IMR-90 (cell line): ENCODE data around the gene RPL41. TPM values are rescaled to one million over a fixed set of nuclear protein-coding genes. Genes with fewer than 3 reads are reported as not detected.

Experiments
- ATAC-seq: fragments of 200-7000 bp; cut with Tn5 transposase; 2 replicates; pipeline ENCODE4 v1.9.1; 2020; ENCODE audit warnings: low read depth, mild to moderate bottlenecking, moderate library complexity
- BruUV-seq: library from RNA; stranded (reverse); fragments of 400-500 nt; replicated peaks from 2 replicates; lab custom pipeline; 2021; lab: Mats Ljungman, UMichigan
- CTCF ChIA-PET: fragments of 300-600 bp; formaldehyde crosslinking; extraction: SDS; loops from one replicate; lab custom pipeline; 2021; ENCODE audit warnings: antibody characterized with exemption; lab: Yijun Ruan, JAX
- POLR2A ChIA-PET: fragments of 300-600 bp; sonication (Branson Sonifier 250); formaldehyde crosslinking; loops from one replicate; lab custom pipeline; 2022; ENCODE audit warnings: antibody characterized with exemption; ENCODE audit not compliant: unreplicated experiment; lab: Charles Lee
- DNase-seq: peaks from one replicate; pipeline ENCODE4 v3.0.0; 2013
- H2AFZ ChIP-seq: replicated peaks from 2 replicates; pipeline ENCODE3; 2013; ENCODE audit warnings: low read length, mild to moderate bottlenecking; ENCODE audit not compliant: poor library complexity
- H2AK5ac ChIP-seq: 2 replicates; pipeline ENCODE4 v1.6.1; 2013; ENCODE audit warnings: low read depth, low read length, inconsistent platforms
- H2AK9ac ChIP-seq: replicated peaks from 2 replicates; pipeline ENCODE3; 2013; ENCODE audit warnings: mild to moderate bottlenecking, low read depth, low read length, moderate library complexity; ENCODE audit not compliant: poor library complexity
- H2BK120ac ChIP-seq: 2 replicates; pipeline ENCODE4 v1.6.1; 2013; ENCODE audit warnings: low read depth, low read length, inconsistent platforms
- H2BK15ac ChIP-seq: 3 replicates; pipeline ENCODE4 v1.6.1; 2013; ENCODE audit warnings: low read depth, low read length, inconsistent platforms
- H2BK20ac ChIP-seq: 2 replicates; pipeline ENCODE4 v1.6.1; 2013; ENCODE audit warnings: low read depth, mild to moderate bottlenecking, inconsistent platforms, low read length, moderate library complexity
- H2BK5ac ChIP-seq: 2 replicates; pipeline ENCODE4 v1.6.1; 2013; ENCODE audit warnings: mild to moderate bottlenecking, low read depth, low read length, inconsistent platforms; ENCODE audit not compliant: poor library complexity, severe bottlenecking
- H3K14ac ChIP-seq: replicated peaks from 2 replicates; pipeline ENCODE4 v1.6.1; 2013; ENCODE audit warnings: low read depth, low read length, inconsistent platforms
- H3K18ac ChIP-seq: 2 replicates; pipeline ENCODE4 v1.6.1; 2013; ENCODE audit warnings: low read depth, low read length, control low read depth
- H3K23ac ChIP-seq: 2 replicates; pipeline ENCODE4 v1.6.1; 2013; ENCODE audit warnings: low read depth, low read length, inconsistent platforms
- H3K27ac ChIP-seq: 2 replicates; pipeline ENCODE4 v1.5.1; 2013; ENCODE audit warnings: mild to moderate bottlenecking, control low read depth, low read length; ENCODE audit not compliant: insufficient read depth
- H3K27me3 ChIP-seq: 2 replicates; pipeline ENCODE4 v1.6.1; 2013; ENCODE audit warnings: low read length; ENCODE audit not compliant: control insufficient read depth, insufficient read depth
- H3K36me3 ChIP-seq: 2 replicates; pipeline ENCODE4 v1.6.1; 2013; ENCODE audit warnings: low read length, mixed read lengths; ENCODE audit not compliant: control insufficient read depth, insufficient read depth
- H3K4ac ChIP-seq: 2 replicates; pipeline ENCODE4 v1.6.1; 2013; ENCODE audit warnings: low read depth, low read length, inconsistent platforms
- H3K4me1 ChIP-seq: 2 replicates; pipeline ENCODE4 v1.6.1; 2013; ENCODE audit warnings: low read length, mixed read lengths; ENCODE audit not compliant: control insufficient read depth, insufficient read depth
- H3K4me2 ChIP-seq: 2 replicates; pipeline ENCODE4 v1.6.1; 2013; ENCODE audit warnings: low read depth, mild to moderate bottlenecking, control low read depth, low read length, moderate library complexity
- H3K4me3 ChIP-seq: 2 replicates; pipeline ENCODE4 v1.5.1; 2013; ENCODE audit warnings: low read depth, mild to moderate bottlenecking, control low read depth, low read length, moderate library complexity; ENCODE audit not compliant: insufficient read depth
- H3K56ac ChIP-seq: 2 replicates; pipeline ENCODE4 v1.6.1; 2013; ENCODE audit warnings: low read length, inconsistent platforms; ENCODE audit not compliant: insufficient read depth; ENCODE audit errors: extremely low read depth
- H3K79me1 ChIP-seq, 2 experiments: 2 replicates each; pipeline ENCODE4 v1.6.1; 2013; ENCODE audit warnings: low read length in 2 of 2, inconsistent platforms in 1 of 2, low read depth in 1 of 2
- H3K9ac ChIP-seq: 2 replicates; pipeline ENCODE4 v1.6.1; 2013; ENCODE audit warnings: low read depth, low read length, control low read depth
- H3K9me1 ChIP-seq: 2 replicates; pipeline ENCODE4 v1.6.1; 2013; ENCODE audit warnings: low read length, inconsistent platforms; ENCODE audit not compliant: insufficient read depth
- H3K9me3 ChIP-seq: 2 replicates; pipeline ENCODE4 v1.6.1; 2013; ENCODE audit warnings: low read length; ENCODE audit not compliant: control insufficient read depth, insufficient read depth
- H4K20me1 ChIP-seq: 2 replicates; pipeline ENCODE4 v1.6.1; 2013; ENCODE audit warnings: low read length, inconsistent platforms; ENCODE audit not compliant: insufficient read depth
- H4K5ac ChIP-seq: 2 replicates; pipeline ENCODE4 v1.6.1; 2013; ENCODE audit warnings: mild to moderate bottlenecking, low read depth, low read length, control low read depth
- H4K8ac ChIP-seq, 2 experiments: 2 replicates each; pipeline ENCODE4 v1.6.1; 2013; ENCODE audit warnings: low read depth in 2 of 2, low read length in 2 of 2, control low read depth in 1 of 2, inconsistent platforms in 1 of 2
- H4K91ac ChIP-seq: 2 replicates; pipeline ENCODE4 v1.6.1; 2013; ENCODE audit warnings: low read depth, low read length, inconsistent platforms; ENCODE audit not compliant: insufficient read depth
- BHLHE40 ChIP-seq: fragments of 150-350 bp; IDR thresholded peaks from 2 replicates; pipeline ENCODE4 v1.6.1; 2016; ENCODE audit warnings: mild to moderate bottlenecking, low read depth, low read length
- CEBPB ChIP-seq: IDR thresholded peaks from 2 replicates; pipeline ENCODE4 v1.6.1; 2012; ENCODE audit warnings: low read depth, low read length, improper control_type of control experiment
- CTCF ChIP-seq: conservative IDR thresholded peaks from 2 replicates; pipeline ENCODE4 v1.5.1; 2012; ENCODE audit warnings: mild to moderate bottlenecking, low read depth, low read length, improper control_type of control experiment
- MXI1 ChIP-seq: IDR thresholded peaks from 2 replicates; pipeline ENCODE4 v1.6.1; 2012; ENCODE audit warnings: low read depth, mild to moderate bottlenecking, low read length, moderate library complexity, borderline replicate concordance
- RAD21 ChIP-seq: IDR thresholded peaks from 2 replicates; pipeline ENCODE4 v1.6.1; 2012; ENCODE audit warnings: low read length, improper control_type of control experiment
- RFX5 ChIP-seq: IDR thresholded peaks from 2 replicates; pipeline ENCODE4 v1.8.0; 2012; ENCODE audit warnings: low read depth, mild to moderate bottlenecking, low read length, moderate library complexity
- USF2 ChIP-seq: fragments of 150-350 bp; IDR thresholded peaks from 2 replicates; pipeline ENCODE4 v1.6.1; 2017; ENCODE audit warnings: mild to moderate bottlenecking, antibody characterized with exemption, low read length, low read depth
- WGBS, 2 experiments: methylation state at CpG; one replicate each; pipeline versions ENCODE4 v1.1.5 to v1.1.7; 2013; ENCODE audit warnings: missing lambda C conversion rate in 2 of 2; ENCODE audit not compliant: insufficient read length in 1 of 2; ENCODE audit errors: extremely low coverage in 2 of 2; 5-methylcytosine and 5-hydroxymethylcytosine counted together
- dilution Hi-C: fragments of 300-500 bp; cut with HindIII; formaldehyde crosslinking; loops from one replicate; pipeline ENCODE4 v1.14.3; 2018; ENCODE audit warnings: low sequenced_read_pairs; ENCODE audit not compliant: unreplicated experiment
- in situ Hi-C: fragments of 300-500 bp; cut with MboI; formaldehyde crosslinking; loops from 3 replicates; pipeline ENCODE4 v1.14.3; 2019; ENCODE audit warnings: low sequenced_read_pairs, inconsistent platforms, mixed read lengths
- intact Hi-C: fragments of 100-400 bp; cut with micrococcal nuclease; formaldehyde crosslinking; loops from 2 replicates; pipeline ENCODE4 v1.10.0; 2022
- polyA plus RNA-seq, 3 experiments: library from polyadenylated mRNA; depleted of rRNA; stranded (reverse); fragments of >200 nt; gene quantifications; 2 replicates each; pipeline ENCODE4 v1.2.3, GENCODE V29; 2012; ENCODE audit warnings: low replicate concordance in 1 of 3
- total RNA-seq: library from RNA; depleted of rRNA; stranded (reverse); fragments of >200 nt; gene quantifications from 2 replicates; pipeline ENCODE4 v1.2.3, GENCODE V29; 2012
- TF ChIP-seq, protein P1 (sequence below): fragments of 150-350 bp; IDR thresholded peaks from 2 replicates; pipeline ENCODE4 v1.6.1; 2016; ENCODE audit warnings: low read depth, mild to moderate bottlenecking, low read length, moderate library complexity, borderline replicate concordance

Gene RPL41
- total and polyA plus RNA-seq, 2 of the 4 experiments (the other 2 are of a cell fraction), result 1,119 to 9,394 TPM

DNA sequence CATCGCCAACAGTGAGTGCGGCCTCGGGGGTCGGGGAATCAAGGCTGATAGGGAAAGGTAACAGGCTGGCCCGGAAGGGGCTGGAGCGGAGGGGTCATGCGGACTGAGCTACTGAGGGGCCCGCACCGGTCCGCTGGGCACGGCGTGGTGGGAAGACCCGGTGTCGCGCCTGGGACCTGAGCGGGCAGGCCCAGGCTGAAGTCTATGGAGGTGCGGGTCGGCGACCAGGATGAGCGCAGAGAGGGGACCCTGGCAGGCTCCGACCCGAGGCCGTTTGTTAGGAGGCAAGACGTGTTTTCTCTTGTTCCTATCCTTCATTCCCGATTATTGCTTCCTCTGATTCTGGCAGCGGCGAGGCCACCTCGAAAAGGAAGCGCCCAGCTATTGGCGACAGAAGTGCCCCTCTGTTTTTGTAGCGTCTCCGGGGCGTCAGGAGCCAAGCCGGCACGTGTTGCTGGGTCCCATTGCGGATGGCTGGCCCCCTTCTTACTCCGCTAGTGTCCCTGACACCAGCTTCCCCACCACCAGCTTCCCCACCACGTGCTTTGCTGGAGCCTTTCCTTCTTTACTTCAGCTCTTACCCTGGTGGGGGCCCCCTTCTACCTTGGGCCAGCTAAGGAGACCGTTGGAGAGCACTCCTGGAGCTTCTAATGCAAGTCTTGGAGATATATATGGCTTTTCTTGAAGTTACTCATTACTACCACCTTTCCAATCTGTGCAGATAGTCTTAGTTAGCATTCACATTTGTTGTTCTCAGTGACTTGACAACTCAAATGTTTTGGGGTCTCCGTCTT is 11.4 kb upstream of the RPL41 start:
- ATAC-seq, result peak; percentile 24
- no TSS peak for BruUV-seq
- Histone ChIP-seq H4K5ac (peak overlapping the region; percentile 70), H3K9me1 (0 out of 2 replicates have a peak, but pooled peaks cover 2% of the 10 kb centered on the region), H3K4me1 (peaks cover 5% of the 10 kb centered on the region; the same call in 1 of the 2 replicates), H2AK5ac (peak overlapping the region; percentile 85), H3K14ac (peak overlapping the region; percentile 86), H3K9ac (peak overlapping the region; percentile 97), H3K36me3 (peaks cover 21% of the 10 kb centered on the region), H2BK15ac (no peak overlapping the region), H3K9me3 (no peaks in the 10 kb centered on the region), H3K4me2 (peak overlapping the region; percentile 90), H3K4me3 (peak overlapping the region; percentile 88), H3K56ac (peak overlapping the region; percentile 63), H3K4ac (peak overlapping the region; percentile 89), H2AFZ (peak overlapping the region; percentile 95), H2BK5ac (peak overlapping the region; percentile 78), H3K27me3 (no peaks in the 10 kb centered on the region), H3K18ac (no peak overlapping the region; the same call in 1 of the 2 replicates), H4K91ac (peak overlapping the region; percentile 85; the same call in 1 of the 2 replicates), H3K79me1 (peaks cover 15 to 24% of the 10 kb centered on the region in 2 experiments; a peak in 3 of 4 replicates), H3K27ac (peak overlapping the region; percentile 94), H2BK120ac (peak overlapping the region; percentile 8; the same call in 1 of the 2 replicates), H4K8ac (peak overlapping the region; percentile 85; a peak in 3 of 4 replicates), H2BK20ac (no peak overlapping the region), H2AK9ac (peak overlapping the region; percentile 68), H3K23ac (peak overlapping the region; percentile 91), H4K20me1 (peaks cover 12% of the 10 kb centered on the region)
- ChIA-PET POLR2A (interaction anchor here (1.0 to 1.6 kb wide), 2 partner anchors 12 to 18 kb away, joined by 4 to 14 read pairs; partner anchors contain the start of gene RPL41), CTCF (interaction anchor here (0.6 to 1.7 kb wide), 4 partner anchors 16 to 58 kb away, joined by 3 to 5 read pairs (median 3); no protein-coding TSS in a partner anchor)
- WGBS, 2 experiments, result 0% methylated on average over 30 of the region's 40 CpGs; no CpG with 5 or more reads in 1 of the 2 experiments
- dilution Hi-C loops, result no loop called here
- in situ Hi-C loops, result no loop called here
- DNase-seq, result no peak
- TF ChIP-seq CEBPB (no peak), RAD21 (peak; percentile 1; the same call in 1 of the 2 replicates), BHLHE40 (0 out of 2 replicates have a peak, but pooled peaks have one; percentile 11), MXI1 (peak; percentile 90), CTCF (peak; percentile 8; the same call in 1 of the 2 replicates), USF2 (peak; percentile 19; the same call in 1 of the 2 replicates), RFX5 (no peak)
- TF ChIP-seq, protein P1, sequence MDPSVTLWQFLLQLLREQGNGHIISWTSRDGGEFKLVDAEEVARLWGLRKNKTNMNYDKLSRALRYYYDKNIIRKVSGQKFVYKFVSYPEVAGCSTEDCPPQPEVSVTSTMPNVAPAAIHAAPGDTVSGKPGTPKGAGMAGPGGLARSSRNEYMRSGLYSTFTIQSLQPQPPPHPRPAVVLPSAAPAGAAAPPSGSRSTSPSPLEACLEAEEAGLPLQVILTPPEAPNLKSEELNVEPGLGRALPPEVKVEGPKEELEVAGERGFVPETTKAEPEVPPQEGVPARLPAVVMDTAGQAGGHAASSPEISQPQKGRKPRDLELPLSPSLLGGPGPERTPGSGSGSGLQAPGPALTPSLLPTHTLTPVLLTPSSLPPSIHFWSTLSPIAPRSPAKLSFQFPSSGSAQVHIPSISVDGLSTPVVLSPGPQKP, result no peak
- intact Hi-C loops, result loop anchor here (1.0 to 10.0 kb wide), 5 partner anchors 26 to 367 kb away; partner anchors contain the start of genes ORMDL2, SARNP and SUOX
